Astrocyte of the spinal cord (primary cell): ENCODE measurements around the gene MTA1.

Experiments
- DNase-seq: peaks from one replicate; pipeline ENCODE4 v3.0.0; 2011; ENCODE audit warnings: low read depth, low spot score
- H3K4me3 ChIP-seq: 2 replicates; pipeline ENCODE4 v1.5.1; 2011; ENCODE audit warnings: low read depth, mild to moderate bottlenecking, low read length, moderate library complexity
- CTCF ChIP-seq: IDR thresholded peaks from 2 replicates; pipeline ENCODE4 v1.5.1; 2012; ENCODE audit warnings: low read depth, mild to moderate bottlenecking, low read length, inconsistent platforms
- in situ Hi-C: cut with HindIII; loops from 2 replicates; pipeline ENCODE4 v1.10.0; 2017; ENCODE audit warnings: low sequenced_read_pairs

Gene MTA1

GRCh38 chr14:105420974-105421674 lies 1.5 kb downstream of the MTA1 start:
- in situ Hi-C loops: no loop called here
- peak overlapping the region; percentile 81 for H3K4me3 ChIP-seq
- TF ChIP-seq CTCF: no peak
- no peak for DNase-seq

GRCh38 chr14:105421723-105422615 lies 2.3 kb downstream of the MTA1 start:
- H3K4me3 ChIP-seq: no peak overlapping the region
- no peak for DNase-seq
- in situ Hi-C loops: no loop called here
- TF ChIP-seq CTCF: no peak

- H3K4me3 ChIP-seq: no peak overlapping the region
- in situ Hi-C loops: no loop called here
- TF ChIP-seq CTCF: no peak
- DNase-seq: no peak
Measured at GRCh38 chr14:105422695-105423487, 3.3 kb downstream of the MTA1 start.

- DNase-seq: no peak
- no peak for TF ChIP-seq CTCF
- in situ Hi-C loops: no loop called here
- no peak overlapping the region for H3K4me3 ChIP-seq
Measured at GRCh38 chr14:105423488-105424195, 4.0 kb downstream of the MTA1 start.

- no peak overlapping the region for H3K4me3 ChIP-seq
- no peak for DNase-seq
- in situ Hi-C loops: no loop called here
- TF ChIP-seq CTCF: no peak
Measured at GRCh38 chr14:105424861-105425260, 5.2 kb downstream of the MTA1 start.

- H3K4me3 ChIP-seq: no peak overlapping the region
- TF ChIP-seq CTCF: no peak
- DNase-seq: no peak
- in situ Hi-C loops: no loop called here
Measured at GRCh38 chr14:105425823-105426247, 6.2 kb downstream of the MTA1 start.
